ENCODE results near the gene AHRR.

- TF ChIP-seq ELK1 (IDR thresholded peaks at IDR 0.05; ENCODE audit: low read depth, low read length) (no peak), SIN3A (IDR thresholded peaks at IDR 0.05; ENCODE audit: low read depth, low read length) (no peak), CREM (IDR thresholded peaks at IDR 0.05; ENCODE audit: low read depth) (no peak)
These were observed 113.8 kb downstream of the AHRR start for GRCh38 chr5:435156-435790.

Measured in GM12878 (cell line).